ENCODE data around the gene HMGCL.

- no peak for TF ChIP-seq EZH2phosphoT487 (IDR thresholded peaks at IDR 0.05; ENCODE audit: borderline replicate concordance)
- no peak for TF ChIP-seq CTCF (conservative IDR thresholded peaks at IDR 0.05; ENCODE audit: low read length)
Measured at GRCh38 chr1:23845163-23845562, 19.9 kb upstream of the HMGCL start.
